H54 (cell line): ENCODE data around the gene MAD1L1.

ENCODE experiments used
- DNase-seq: peaks from one replicate; pipeline ENCODE4 v3.0.0; 2011; ENCODE audit warnings: low spot score, mixed read lengths; ENCODE audit not compliant: insufficient read length
- FAIRE-seq: peaks from 3 replicates; lab custom pipeline; 2011; peaks lifted over from hg19 to GRCh38; lab: Jason Lieb, UNC
- POLR2A ChIP-seq: IDR thresholded peaks from 2 replicates; pipeline ENCODE4 v1.6.1; 2011; ENCODE audit warnings: low read depth, mild to moderate bottlenecking, low read length

MAD1L1 gene

DNA sequence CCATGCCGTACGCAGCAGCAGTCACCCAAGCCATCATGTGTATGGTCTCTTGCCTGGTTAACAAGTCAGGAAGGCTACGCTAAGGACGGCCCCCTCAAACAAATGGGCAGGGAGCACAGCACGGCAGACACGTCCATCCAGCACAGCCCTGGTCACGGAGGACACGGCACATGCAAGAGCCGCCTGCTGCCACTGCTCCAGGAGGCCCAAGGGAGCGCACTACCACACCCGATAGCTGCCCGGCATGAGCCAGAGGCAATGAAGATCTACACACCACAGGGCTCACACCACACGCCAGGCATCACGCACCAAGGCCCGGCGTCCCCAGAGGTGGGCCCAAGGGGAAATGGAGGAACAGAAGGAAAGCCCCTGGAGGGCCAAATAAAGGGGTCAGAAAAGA lies 134.2 kb downstream of the MAD1L1 start:
- FAIRE-seq (no peak), DNase-seq (no peak)
- no peak for TF ChIP-seq POLR2A

DNA sequence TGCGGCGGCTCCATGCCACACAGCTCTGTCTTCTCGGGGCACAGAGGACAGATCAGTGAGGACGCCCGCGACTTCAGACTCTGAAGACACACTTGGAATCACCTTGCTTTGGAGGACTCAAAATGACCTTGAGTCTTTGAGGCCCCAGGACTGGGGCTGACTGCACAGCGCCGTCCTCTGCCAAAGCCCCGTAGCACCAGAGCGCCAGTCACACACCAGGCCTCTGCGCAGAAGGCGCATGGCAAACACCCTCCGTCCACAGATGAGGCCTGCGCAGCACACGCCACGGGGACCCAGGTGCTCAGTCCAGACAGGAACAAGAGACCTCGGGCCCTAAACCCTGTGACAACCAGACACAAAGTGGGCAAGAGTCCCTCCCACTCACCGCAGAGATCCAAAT lies 134.7 kb downstream of the MAD1L1 start:
- no peak for TF ChIP-seq POLR2A
- DNase-seq (no peak), FAIRE-seq (no peak)

DNA sequence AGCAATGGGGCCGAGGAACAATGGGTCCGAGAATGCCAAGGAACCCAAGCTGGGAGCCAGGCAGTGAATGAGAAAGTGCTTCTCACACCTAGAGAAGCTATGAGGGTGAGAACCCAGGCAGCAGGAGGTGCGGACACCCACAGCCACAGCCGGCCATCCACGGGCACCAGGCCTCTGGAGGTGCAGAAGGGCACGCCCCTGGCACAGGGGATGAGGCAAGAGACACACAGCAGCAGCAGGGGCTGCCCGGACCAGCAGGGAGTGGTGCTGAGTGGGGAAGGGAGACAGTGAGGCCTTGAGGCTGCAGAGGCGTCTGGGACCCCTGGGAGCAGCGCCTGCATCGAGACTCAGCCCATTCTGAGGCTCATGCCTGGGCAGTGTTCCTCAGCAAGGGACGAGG lies 135.3 kb downstream of the MAD1L1 start:
- no peak for TF ChIP-seq POLR2A
- DNase-seq (no peak), FAIRE-seq (no peak)

DNA sequence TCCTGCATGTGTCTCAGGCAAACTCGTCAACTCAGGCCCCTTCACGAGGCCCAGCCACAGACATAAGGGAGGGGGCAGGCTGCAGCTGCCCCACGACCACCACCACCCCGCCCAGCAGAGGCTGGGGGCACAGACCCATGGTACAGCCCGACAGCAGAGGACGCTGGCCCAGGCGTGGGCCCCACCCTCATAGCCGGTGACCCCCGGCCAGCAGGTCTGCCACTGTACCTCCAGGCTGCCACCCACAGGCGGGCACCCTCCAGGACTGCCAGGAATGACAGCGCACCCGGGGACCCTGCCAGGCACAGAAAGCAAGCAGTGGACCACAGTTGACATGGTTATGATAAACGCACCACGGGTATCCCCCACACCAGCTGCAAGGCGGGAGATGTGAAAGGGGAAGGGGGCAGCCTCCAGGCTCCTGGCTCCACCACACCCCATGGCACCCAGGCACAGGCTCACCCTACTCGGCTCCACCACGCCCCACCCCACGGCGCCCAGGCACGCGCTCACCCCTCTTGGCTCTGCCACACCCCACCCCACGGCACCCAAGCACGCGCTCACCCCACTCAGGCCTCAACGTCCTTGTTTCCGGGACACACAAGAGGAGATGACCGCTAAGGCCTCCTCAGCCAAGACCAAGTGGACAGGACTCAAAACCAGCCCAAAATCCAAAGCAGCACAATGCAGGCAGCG lies 135.9 kb downstream of the MAD1L1 start:
- DNase-seq (no peak), FAIRE-seq (no peak)
- no peak for TF ChIP-seq POLR2A

DNA sequence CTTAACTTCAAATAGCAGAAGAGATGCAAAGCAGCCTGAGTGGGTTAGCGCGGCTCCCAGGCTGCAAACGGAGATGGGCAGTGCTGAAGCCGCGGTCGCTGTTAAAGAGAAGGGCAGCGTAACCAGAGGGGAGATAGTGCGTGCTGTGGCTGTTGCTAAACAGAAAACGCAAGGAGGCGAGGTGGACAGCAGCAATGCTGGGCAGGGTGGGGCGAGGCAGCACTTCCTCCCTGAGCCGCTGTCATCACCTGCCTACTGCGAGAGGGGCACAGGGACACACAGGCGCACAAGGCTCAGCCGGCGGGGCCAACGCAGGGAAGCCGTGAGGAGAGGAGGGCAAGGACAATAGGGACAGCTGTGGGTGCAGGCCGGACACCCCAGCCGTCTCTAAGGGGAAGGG lies 137.3 kb downstream of the MAD1L1 start:
- FAIRE-seq: no peak
- DNase-seq: no peak
- no peak for TF ChIP-seq POLR2A

DNA sequence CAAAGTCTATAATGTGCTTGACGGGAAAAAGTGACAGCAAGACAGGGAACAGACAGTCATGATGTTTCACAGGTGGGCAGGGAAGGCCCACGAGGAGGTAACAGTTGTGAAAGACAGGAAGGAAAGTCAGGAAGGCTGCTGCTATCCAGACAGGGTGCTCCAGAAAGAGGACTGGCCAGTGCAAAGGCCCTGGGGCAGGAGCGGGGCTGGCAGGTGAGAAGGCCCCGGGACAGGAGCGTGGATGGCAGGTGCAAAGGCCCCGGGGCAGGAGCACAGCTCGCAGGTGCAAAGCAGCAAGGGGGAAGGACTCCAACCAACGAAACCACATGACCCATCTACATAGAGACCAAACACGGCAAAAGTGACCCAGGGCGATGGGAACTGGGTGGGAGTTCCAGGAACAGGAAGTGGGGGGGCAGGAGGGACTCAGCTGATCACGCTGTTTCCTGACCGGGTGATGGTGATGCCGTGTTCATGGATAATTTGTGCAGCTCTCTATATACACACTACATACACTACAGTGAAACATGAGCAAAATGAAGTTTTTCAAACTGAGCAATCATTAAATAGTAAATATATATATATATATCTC lies 138.2 kb downstream of the MAD1L1 start:
- DNase-seq (no peak), FAIRE-seq (no peak)
- no peak for TF ChIP-seq POLR2A

DNA sequence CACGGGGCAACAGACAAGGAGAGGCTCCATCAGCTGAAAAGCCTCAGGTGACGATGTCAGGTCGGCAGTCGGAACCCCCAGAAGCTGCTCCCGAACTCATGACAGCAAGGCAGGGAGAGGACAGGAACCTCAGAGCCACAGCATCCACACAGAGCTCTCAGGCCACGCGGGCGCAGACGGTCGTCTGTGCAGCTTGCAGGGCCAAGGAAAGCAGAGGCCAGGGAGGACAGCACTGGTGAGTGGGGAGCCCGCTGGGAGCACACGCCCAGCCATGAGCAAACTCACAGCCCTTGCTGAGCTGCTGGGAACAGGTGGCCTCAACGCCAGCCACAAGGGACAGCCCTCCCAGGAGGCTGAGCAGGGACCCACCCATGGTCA lies 138.9 kb downstream of the MAD1L1 start:
- no peak for FAIRE-seq
- no peak for TF ChIP-seq POLR2A

DNA sequence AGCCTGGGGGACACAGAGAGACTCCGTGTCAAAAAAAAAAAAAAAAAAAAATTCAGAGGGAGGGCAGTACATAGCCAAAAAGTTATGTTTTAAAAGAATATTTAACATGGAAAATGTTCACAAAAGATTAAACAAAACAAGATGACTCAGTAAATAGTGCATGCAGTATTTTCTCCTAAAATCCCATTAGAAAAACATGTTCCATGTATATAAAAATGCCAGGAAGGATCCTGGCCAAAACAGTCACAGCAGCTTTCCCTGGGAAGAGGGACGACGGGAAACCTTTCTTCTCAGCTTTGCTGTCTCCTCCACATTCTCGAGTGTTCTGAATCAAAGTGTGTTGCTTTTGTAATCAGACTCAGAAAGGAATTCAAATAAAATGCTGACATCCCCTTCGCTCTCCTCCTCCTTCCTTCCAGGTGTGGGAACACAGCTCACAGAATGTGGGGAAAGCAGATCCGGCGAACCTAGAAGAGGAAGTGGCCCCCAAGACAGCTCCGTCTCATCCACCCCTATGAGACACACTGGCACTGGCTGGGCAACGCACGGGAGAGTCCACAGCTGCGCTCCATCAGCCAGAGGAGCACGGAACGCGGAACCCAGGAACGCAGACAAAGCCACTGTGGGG lies 139.4 kb downstream of the MAD1L1 start:
- no peak for TF ChIP-seq POLR2A
- FAIRE-seq (no peak), DNase-seq (no peak)

More for the DNA sequence above, 138.9 kb downstream of the MAD1L1 start:
- DNase-seq: no peak

DNA sequence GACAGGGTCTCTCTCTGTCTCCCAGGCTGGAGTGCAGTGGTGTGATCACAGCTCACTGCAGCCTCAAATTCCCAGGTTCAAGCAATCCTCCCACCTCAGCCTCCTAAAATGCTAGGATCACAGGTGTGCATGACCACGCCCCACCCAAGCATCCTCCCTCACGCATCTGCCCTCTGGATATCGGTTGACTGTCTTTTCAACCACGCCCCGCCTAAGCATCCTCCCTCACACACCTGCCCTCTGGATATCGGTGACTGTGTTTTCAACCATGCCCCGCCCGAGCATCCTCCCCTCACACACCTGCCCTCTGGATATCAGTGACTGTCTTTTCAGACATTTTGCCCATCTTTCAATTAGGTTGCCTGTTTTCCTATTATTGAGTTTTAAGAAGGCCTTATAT lies 140.5 kb downstream of the MAD1L1 start:
- DNase-seq (no peak), FAIRE-seq (no peak)
- no peak for TF ChIP-seq POLR2A

DNA sequence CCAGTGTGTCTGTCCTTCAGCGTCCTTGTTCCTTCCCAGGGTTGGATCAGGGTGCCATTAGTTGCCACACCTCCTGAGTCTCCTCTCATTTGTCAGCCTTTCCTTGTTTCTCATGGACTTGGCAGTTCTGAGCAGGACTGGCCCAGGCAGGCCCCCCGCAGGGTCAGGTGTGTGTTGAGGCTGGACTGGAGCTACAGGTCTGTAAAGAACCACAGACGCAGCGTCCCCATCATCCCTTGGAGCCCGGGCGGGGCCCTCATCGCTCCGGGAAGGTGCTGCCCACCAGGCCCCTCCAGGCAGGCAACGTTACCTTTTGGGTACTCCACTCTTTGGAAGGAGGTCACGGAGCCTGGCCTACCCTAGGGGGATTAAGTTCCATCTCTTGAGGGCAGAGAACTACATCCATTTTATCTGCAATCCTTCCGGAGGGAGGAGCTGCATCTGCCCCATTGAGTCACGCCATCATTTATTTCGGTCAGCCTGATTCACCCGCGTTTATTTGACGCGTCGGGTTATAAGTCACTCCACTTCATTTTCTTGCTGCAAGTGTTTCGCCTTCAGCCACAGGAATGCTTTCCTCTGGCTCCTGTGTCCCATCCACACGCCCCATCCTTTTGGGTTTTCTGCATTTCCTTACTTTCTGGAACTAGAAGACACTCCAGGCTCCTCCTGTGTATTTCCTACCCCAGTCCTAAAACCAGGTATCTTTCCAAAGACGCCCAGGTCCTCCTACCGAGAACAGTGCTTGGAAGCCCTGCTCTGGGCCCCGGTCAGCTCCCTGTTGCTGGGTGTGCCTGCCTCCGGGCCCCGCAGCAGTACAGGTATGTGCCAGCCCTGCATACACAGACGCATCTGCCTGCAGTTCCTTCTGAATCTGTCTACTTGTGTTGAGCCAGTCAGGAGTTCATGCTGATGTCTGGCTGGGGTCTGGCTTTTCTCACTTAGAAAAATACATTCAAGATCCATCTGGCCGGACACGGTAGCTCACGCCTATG lies 141.9 kb downstream of the MAD1L1 start:
- FAIRE-seq: no peak
- TF ChIP-seq POLR2A: no peak
- no peak for DNase-seq

DNA sequence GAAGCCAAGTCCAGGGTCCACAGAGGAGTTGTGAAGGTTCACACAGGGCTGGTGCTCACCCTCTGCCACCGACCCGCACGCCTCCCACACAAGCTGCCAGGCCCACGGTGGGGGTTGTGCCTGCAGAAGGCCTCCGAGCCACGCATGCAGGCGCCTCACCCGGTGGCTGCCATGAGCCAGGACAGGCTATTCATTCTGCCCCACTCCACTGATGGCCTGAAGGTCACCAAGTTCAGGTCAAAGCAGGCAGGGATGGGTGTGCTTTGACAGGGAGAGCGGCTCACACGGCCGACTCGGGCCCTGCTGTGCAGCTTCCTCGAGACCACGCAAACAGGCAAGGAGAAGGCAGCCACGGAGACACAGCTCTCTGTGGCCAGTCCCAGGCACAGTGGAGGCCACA lies 143.9 kb downstream of the MAD1L1 start:
- DNase-seq (no peak), FAIRE-seq (no peak)
- no peak for TF ChIP-seq POLR2A

DNA sequence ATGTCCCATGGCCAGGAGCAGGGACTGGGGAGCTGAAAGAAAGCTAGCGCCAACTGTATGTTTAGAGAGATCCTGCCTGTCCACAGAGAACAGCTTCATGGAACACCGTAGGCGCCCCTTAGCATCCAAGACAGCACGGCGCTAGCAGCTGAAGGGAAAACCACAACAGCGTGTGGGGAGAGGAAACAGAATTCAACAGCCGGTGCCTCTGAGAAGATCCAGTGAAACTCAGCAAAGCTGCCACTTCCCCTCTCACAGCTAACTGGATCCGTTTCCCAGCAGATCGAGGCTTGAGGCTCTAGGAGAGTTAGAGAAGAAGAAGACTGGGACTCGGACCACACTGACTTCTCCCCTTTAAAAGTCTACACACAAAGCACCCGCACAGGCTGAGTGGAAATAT lies 145.0 kb downstream of the MAD1L1 start:
- DNase-seq (no peak), FAIRE-seq (no peak)
- TF ChIP-seq POLR2A: no peak

DNA sequence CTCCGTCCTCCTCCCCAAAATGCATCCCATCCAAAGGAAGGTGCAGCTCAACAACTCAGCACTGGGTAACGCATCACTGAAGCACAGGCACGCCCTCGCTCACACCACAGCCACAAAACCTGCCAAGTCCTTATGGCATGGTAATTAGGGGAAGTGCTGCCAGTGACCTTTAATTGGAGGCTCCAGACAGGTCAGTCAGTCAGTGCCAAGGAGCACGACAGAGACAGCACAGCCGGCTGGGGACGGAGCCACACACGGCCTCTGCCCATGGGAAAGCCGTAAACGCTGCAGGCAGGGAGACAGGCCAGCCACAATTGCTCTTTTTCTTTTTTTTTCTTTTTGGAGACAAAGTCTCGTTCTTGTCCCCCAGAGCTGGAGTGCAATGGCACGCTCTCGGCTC lies 146.5 kb downstream of the MAD1L1 start:
- DNase-seq (no peak), FAIRE-seq (no peak)
- no peak for TF ChIP-seq POLR2A

DNA sequence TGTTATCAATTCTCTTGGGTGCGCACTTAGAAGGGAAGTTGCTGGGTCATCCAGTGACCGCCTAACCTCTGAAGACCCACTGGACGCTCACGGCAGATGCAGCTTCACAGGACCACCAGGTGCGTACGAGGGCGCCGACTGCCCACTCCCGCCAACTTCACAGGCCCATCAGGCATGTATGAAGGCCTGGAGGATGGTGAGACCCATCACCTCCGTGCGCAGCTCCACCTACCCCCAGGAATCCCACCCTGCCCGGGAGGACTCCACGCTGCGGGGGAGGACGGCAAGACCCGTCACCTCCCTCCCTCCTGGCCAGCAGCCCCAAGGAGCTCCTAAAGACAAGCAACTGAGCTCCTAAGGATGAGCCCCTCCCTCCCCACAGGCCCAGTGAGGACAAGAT lies 146.9 kb downstream of the MAD1L1 start:
- DNase-seq (no peak), FAIRE-seq (no peak)
- no peak for TF ChIP-seq POLR2A
